ENCODE data around the gene SETD7. TPM values are rescaled to one million over a fixed set of nuclear protein-coding genes. Genes with fewer than 3 reads are reported as not detected.

SETD7 gene
- total and polyA plus RNA-seq, 2 donors (not counting 1 experiment from before 2014, with no cell fraction given), result 5.1 to 13.0 TPM

- no peak for DNase-seq
- 80% methylated on average over 1 of the region's 3 CpGs for WGBS (ENCODE audit: insufficient coverage)
- H2AFZ ChIP-seq (ENCODE audit: insufficient read depth, low read depth, low read length, poor library complexity, severe bottlenecking), result no peak overlapping the region
- H3K4me1 ChIP-seq (ENCODE audit: control insufficient read depth in 2 of 2, insufficient read depth in 2 of 2, low read length in 2 of 2), result peaks cover 10 to 18% of the 10 kb centered on the region in 2 donors
- no peak for TF ChIP-seq EZH2 (IDR thresholded peaks at IDR 0.05; ENCODE audit: borderline replicate concordance, insufficient read depth, low read depth, low read length, poor library complexity, severe bottlenecking)
- intact Hi-C loops (cut with micrococcal nuclease), result no loop called here
- H3K4me1 Mint-ChIP-seq, result peaks cover 31% of the 10 kb centered on the region
- CTCF ChIA-PET, result no interaction called here
- peaks cover 41% of the 10 kb centered on the region for H4K20me1 ChIP-seq (ENCODE audit: control insufficient read depth, insufficient read depth, low read length, poor library complexity, severe bottlenecking)
- H3K9me3 Mint-ChIP-seq (ENCODE audit: insufficient read depth), result peaks cover 11% of the 10 kb centered on the region
- H3K4me3 Mint-ChIP-seq, result no peak overlapping the region
- POLR2A ChIA-PET, result no interaction called here
- no peaks in the 10 kb centered on the region for H3K27me3 ChIP-seq (replicated peaks in 1 of 4; ENCODE audit: control extremely low read depth in 1 of 4, control insufficient read depth in 3 of 4, insufficient read depth in 4 of 4, low read length in 3 of 4)
- H3K27ac Mint-ChIP-seq, result no peak overlapping the region
- H3K4me2 ChIP-seq (replicated peaks; ENCODE audit: low read depth, low read length, poor library complexity, severe bottlenecking), result no peak overlapping the region
- no peaks in the 10 kb centered on the region for H3K27me3 Mint-ChIP-seq
- ATAC-seq (ENCODE audit: low read depth), result no peak
- H3K9me3 ChIP-seq (ENCODE audit: control extremely low read depth in 1 of 3, control insufficient read depth in 2 of 3, insufficient read depth in 1 of 3, low read length in 2 of 3), result peaks cover 0 to 12% (median 8%) of the 10 kb centered on the region in 3 donors
- peaks cover 0 to 17% of the 10 kb centered on the region in 2 experiments for H3K36me3 ChIP-seq (replicated peaks in 1 of 2; ENCODE audit: control extremely low read depth in 1 of 2, control insufficient read depth in 1 of 2, extremely low read depth in 1 of 2, insufficient read depth in 2 of 2, low read length in 1 of 2)
- H3K27ac ChIP-seq (ENCODE audit: low read length in 2 of 2), result no peak overlapping the region
- peaks cover 37% of the 10 kb centered on the region for H3K79me2 ChIP-seq (ENCODE audit: control insufficient read depth, insufficient read depth, low read length)
- no peak overlapping the region for H3K9ac ChIP-seq (ENCODE audit: low read length)
- H3K4me3 ChIP-seq (ENCODE audit: control extremely low read depth in 1 of 5, extremely low read depth in 1 of 5, insufficient read depth in 1 of 5, low read depth in 2 of 5, low read length in 4 of 5), result no peak overlapping the region
These were observed 83.2 kb downstream of the SETD7 start for GRCh38 chr4:139472852-139473251.

DNA sequence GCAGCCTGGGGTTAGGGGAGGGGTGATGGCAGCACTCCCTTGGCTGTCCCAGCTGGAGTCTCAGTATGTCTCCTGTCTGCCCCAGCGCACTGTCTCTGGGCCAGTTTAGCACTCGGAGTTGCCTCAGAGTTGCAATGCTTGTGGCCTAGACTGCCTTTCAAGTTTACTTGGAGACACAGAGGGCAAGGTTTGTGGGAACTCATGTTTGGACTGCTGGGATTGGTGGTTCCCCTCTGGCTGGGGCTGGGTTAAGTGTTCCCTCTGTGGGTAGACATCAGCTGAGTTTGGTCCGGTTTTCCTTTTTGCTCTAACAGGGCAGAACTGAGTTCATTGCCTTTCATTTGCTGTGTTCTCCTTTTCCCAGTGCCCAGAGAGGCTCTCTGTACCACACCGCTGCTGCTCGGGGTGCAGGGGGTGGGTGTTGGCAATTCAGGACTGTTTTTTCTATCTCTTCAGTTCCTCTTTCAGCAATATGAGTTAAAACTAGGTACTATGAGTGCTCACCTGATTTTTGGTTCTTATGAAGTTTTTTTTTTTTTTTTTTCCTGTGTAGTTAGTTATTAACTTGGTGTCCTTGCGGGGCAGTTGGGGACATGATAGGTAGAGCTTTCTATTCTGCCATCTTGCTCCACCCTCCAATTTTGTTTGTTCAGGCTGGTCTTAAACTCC, 84.9 kb downstream of the SETD7 start:
- Histone ChIP-seq H3K4me3 (ENCODE audit: control extremely low read depth in 1 of 5, extremely low read depth in 1 of 5, insufficient read depth in 1 of 5, low read depth in 2 of 5, low read length in 4 of 5) (no peak overlapping the region), H3K36me3 (replicated peaks in 1 of 2; ENCODE audit: control extremely low read depth in 1 of 2, control insufficient read depth in 1 of 2, extremely low read depth in 1 of 2, insufficient read depth in 2 of 2, low read length in 1 of 2) (peaks cover 0 to 17% of the 10 kb centered on the region in 2 experiments), H2AFZ (ENCODE audit: insufficient read depth, low read depth, low read length, poor library complexity, severe bottlenecking) (no peak overlapping the region), H3K4me2 (replicated peaks; ENCODE audit: low read depth, low read length, poor library complexity, severe bottlenecking) (peak overlapping the region; percentile 21), H4K20me1 (ENCODE audit: control insufficient read depth, insufficient read depth, low read length, poor library complexity, severe bottlenecking) (peaks cover 53% of the 10 kb centered on the region), H3K9ac (ENCODE audit: low read length) (no peak overlapping the region), H3K79me2 (ENCODE audit: control insufficient read depth, insufficient read depth, low read length) (peaks cover 54% of the 10 kb centered on the region), H3K9me3 (ENCODE audit: control extremely low read depth in 1 of 3, control insufficient read depth in 2 of 3, insufficient read depth in 1 of 3, low read length in 2 of 3) (peaks cover 0 to 18% (median 8%) of the 10 kb centered on the region in 3 donors), H3K27ac (ENCODE audit: low read length in 2 of 2) (no peak overlapping the region), H3K27me3 (replicated peaks in 1 of 4; ENCODE audit: control extremely low read depth in 1 of 4, control insufficient read depth in 3 of 4, insufficient read depth in 4 of 4, low read length in 3 of 4) (no peaks in the 10 kb centered on the region), H3K4me1 (ENCODE audit: control insufficient read depth in 2 of 2, insufficient read depth in 2 of 2, low read length in 2 of 2) (peaks cover 10 to 18% of the 10 kb centered on the region in 2 donors)
- ATAC-seq (ENCODE audit: low read depth), result peak; percentile 64
- DNase-seq, result peak; percentile 34
- Mint-ChIP-seq H3K27me3 (no peaks in the 10 kb centered on the region), H3K9me3 (ENCODE audit: insufficient read depth) (peaks cover 12% of the 10 kb centered on the region), H3K4me1 (peaks cover 31% of the 10 kb centered on the region), H3K27ac (no peak overlapping the region), H3K4me3 (peak overlapping the region; percentile 10)
- POLR2A ChIA-PET, result interaction anchor here (0.7 kb wide), 1 partner anchor 35 kb away, joined by 7 read pairs; no protein-coding TSS in a partner anchor
- intact Hi-C loops (cut with micrococcal nuclease), result no loop called here
- CTCF ChIA-PET, result interaction anchor here (1.8 kb wide), 1 partner anchor 18 kb away, joined by 4 read pairs; no protein-coding TSS in a partner anchor
- TF ChIP-seq CTCF (IDR thresholded peaks at IDR 0.05) (no peak), EZH2 (IDR thresholded peaks at IDR 0.05; ENCODE audit: borderline replicate concordance, insufficient read depth, low read depth, low read length, poor library complexity, severe bottlenecking) (no peak)
- 96% methylated on average over 3 of the region's 6 CpGs for WGBS (ENCODE audit: insufficient coverage)

Measured in B cell (primary cell).